OCI-LY3 (cell line): Measurements from ENCODE around the gene VASH1.

Experiments used
- H2AFZ ChIP-seq: fragments of 200-600, 300-600 bp; shearing (Covaris generic); 2 replicates; pipeline ENCODE4 v1.6.0; 2014; ENCODE audit warnings: antibody characterized with exemption, low read depth, low read length
- H3K27ac ChIP-seq: fragments of 200-600, 300-600 bp; sonication (generic); 2 replicates; pipeline ENCODE4 v1.5.1; 2014; ENCODE audit warnings: mild to moderate bottlenecking, low read length, moderate library complexity, mixed read lengths
- H3K27me3 ChIP-seq: fragments of 200-600, 300-600 bp; sonication (generic); 2 replicates; pipeline ENCODE4 v1.6.1; 2014; ENCODE audit warnings: low read depth, low read length, mixed read lengths
- H3K36me3 ChIP-seq: fragments of 200-600, 300-600 bp; sonication (generic); replicated peaks from 2 replicates; pipeline ENCODE3; 2014; ENCODE audit warnings: low read depth, low read length, mixed read lengths
- H3K4me1 ChIP-seq: fragments of 300-600, 200-600 bp; sonication (generic); 2 replicates; pipeline ENCODE4 v1.6.1; 2014; ENCODE audit warnings: low read length, mixed read lengths
- H3K4me2 ChIP-seq: fragments of 200-600, 300-600 bp; sonication (generic); 2 replicates; pipeline ENCODE4 v1.6.1; 2014; ENCODE audit warnings: low read length, mixed read lengths
- H3K4me3 ChIP-seq: fragments of 300-600, 200-600 bp; sonication (generic); 2 replicates; pipeline ENCODE4 v1.5.1; 2014; ENCODE audit warnings: antibody characterized with exemption, mild to moderate bottlenecking, low read length, moderate library complexity
- H3K79me2 ChIP-seq: fragments of 300-600, 200-600 bp; shearing (Covaris generic); 2 replicates; pipeline ENCODE4 v1.6.1; 2014; ENCODE audit warnings: mild to moderate bottlenecking, low read length, mixed read lengths
- H3K9ac ChIP-seq: fragments of 300-600, 200-600 bp; shearing (Covaris generic); 2 replicates; pipeline ENCODE4 v1.6.0; 2014; ENCODE audit warnings: mild to moderate bottlenecking, low read length, moderate library complexity
- H3K9me3 ChIP-seq: fragments of 200-600, 300-600 bp; shearing (Covaris generic); 2 replicates; pipeline ENCODE4 v1.6.1; 2014; ENCODE audit warnings: low read length, mixed read lengths; ENCODE audit not compliant: insufficient read depth
- H4K20me1 ChIP-seq: fragments of 200-600, 300-600 bp; sonication (generic); 2 replicates; pipeline ENCODE4 v1.6.1; 2016; ENCODE audit warnings: low read length, mixed read lengths; ENCODE audit not compliant: insufficient read depth
- EZH2phosphoT487 ChIP-seq: fragments of 200-600 bp; shearing (Covaris generic); IDR thresholded peaks from 2 replicates; pipeline ENCODE4 v1.6.1; 2018; ENCODE audit warnings: antibody characterized with exemption, mixed run types, low read depth
- TF ChIP-seq, protein P1 (sequence below): fragments of 200-600, 300-600 bp; sonication (generic); IDR thresholded peaks from 2 replicates; pipeline ENCODE4 v1.5.1; 2014; ENCODE audit warnings: antibody characterized with exemption, low read length, low read depth

VASH1 gene

DNA sequence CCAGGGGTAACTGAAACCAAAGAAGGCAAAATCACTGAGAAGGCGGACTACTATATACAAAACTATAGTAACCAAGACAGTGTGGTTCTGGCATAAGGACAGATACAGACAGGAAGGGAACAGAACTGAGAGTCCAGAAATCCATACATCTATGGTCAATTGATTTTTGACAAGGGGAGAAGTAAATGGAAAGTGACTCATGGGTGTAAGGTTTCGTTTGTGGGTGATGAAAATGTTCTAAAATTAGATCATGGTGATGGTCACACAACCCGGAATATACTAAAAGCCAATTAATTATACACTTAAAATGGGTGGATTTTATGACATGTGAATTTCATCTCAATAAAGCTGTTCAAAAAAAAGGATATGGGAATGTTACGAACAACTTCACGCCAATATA, 32.7 kb downstream of the VASH1 start:
- peaks cover 13% of the 10 kb centered on the region for H3K36me3 ChIP-seq
- H3K4me2 ChIP-seq = no peak overlapping the region
- no peaks in the 10 kb centered on the region for H3K27me3 ChIP-seq
- H3K4me1 ChIP-seq = no peaks in the 10 kb centered on the region
- no peak overlapping the region for H2AFZ ChIP-seq
- H3K9ac ChIP-seq = no peak overlapping the region
- TF ChIP-seq, protein P1, sequence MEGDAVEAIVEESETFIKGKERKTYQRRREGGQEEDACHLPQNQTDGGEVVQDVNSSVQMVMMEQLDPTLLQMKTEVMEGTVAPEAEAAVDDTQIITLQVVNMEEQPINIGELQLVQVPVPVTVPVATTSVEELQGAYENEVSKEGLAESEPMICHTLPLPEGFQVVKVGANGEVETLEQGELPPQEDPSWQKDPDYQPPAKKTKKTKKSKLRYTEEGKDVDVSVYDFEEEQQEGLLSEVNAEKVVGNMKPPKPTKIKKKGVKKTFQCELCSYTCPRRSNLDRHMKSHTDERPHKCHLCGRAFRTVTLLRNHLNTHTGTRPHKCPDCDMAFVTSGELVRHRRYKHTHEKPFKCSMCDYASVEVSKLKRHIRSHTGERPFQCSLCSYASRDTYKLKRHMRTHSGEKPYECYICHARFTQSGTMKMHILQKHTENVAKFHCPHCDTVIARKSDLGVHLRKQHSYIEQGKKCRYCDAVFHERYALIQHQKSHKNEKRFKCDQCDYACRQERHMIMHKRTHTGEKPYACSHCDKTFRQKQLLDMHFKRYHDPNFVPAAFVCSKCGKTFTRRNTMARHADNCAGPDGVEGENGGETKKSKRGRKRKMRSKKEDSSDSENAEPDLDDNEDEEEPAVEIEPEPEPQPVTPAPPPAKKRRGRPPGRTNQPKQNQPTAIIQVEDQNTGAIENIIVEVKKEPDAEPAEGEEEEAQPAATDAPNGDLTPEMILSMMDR = no peak
- TF ChIP-seq EZH2phosphoT487 = no peak
- no peak overlapping the region for H3K4me3 ChIP-seq
- H3K27ac ChIP-seq = no peak overlapping the region
- H3K79me2 ChIP-seq = no peaks in the 10 kb centered on the region
- no peaks in the 10 kb centered on the region for H4K20me1 ChIP-seq
- H3K9me3 ChIP-seq = no peaks in the 10 kb centered on the region

DNA sequence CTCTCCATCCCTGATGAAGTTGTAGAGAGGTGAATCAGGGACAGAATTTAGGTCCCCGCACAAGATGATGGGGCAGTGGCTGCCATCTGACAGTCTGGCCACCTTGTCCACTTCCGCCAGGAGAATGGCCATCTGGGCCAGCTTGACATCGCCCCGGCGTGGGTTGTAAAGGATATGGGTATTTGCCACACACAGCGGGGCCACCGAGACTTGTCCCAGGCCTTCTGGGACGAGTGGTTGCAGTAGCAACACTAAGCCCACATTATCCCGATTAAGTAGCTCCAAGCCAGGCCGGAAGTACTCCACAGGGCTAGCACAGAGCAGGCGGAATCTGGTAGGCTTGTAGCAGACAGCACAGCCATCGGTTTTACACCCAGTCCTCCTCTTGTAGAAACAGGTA, 45.2 kb downstream of the VASH1 start:
- TF ChIP-seq EZH2phosphoT487 = no peak
- TF ChIP-seq, protein P1 = no peak
- peaks cover 10% of the 10 kb centered on the region for H3K4me1 ChIP-seq
- no peak overlapping the region for H3K4me2 ChIP-seq
- peaks cover 13% of the 10 kb centered on the region for H3K79me2 ChIP-seq
- no peaks in the 10 kb centered on the region for H3K27me3 ChIP-seq
- no peak overlapping the region for H3K4me3 ChIP-seq
- H3K36me3 ChIP-seq = peaks cover 42% of the 10 kb centered on the region
- H3K9me3 ChIP-seq = no peaks in the 10 kb centered on the region
- no peak overlapping the region for H3K9ac ChIP-seq
- no peak overlapping the region for H3K27ac ChIP-seq
- H2AFZ ChIP-seq = no peak overlapping the region
- no peaks in the 10 kb centered on the region; the same call in 1 of the 2 replicates for H4K20me1 ChIP-seq

DNA sequence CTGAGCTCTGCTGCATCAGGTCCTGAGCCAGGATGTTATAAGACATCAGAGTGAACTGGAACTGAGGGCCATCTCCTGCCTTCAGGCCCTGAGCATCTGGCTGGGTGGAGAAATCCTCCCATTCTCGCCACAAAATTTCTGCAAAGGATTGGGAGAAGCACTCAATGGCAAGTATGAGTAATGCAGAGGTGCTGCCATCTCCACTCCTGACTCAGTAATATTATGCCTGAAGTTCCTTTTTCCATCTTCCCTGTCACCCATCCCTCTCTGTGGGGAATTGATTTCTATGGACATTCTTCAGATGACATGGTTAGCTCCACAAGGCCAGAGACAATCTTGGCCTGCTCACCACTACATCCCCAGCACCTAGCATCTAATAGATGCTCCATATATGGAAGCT, 46.7 kb downstream of the VASH1 start:
- H3K27me3 ChIP-seq = no peaks in the 10 kb centered on the region
- peaks cover 34% of the 10 kb centered on the region for H3K36me3 ChIP-seq
- TF ChIP-seq, protein P1 = no peak
- TF ChIP-seq EZH2phosphoT487 = no peak

DNA sequence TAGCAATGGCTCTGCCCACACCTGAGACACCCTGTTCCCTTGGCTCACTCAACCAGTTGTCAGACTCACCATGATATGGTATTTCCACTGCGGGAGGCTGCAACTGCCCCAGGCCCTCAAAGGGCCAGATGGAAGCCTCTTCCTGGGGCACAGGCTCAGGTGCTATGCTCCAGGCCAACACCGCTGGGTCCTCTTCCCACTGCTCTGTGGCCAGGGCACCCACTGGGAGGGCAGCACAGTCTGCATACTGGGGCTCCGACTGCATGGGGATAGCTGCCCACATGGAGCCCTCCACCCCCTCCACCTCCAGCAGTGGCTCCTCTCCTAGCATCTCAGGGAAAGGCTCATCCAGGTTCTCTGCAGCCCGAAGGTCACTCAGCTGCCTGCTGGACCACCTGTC, 47.7 kb downstream of the VASH1 start:
- H3K9ac ChIP-seq = no peak overlapping the region
- H3K4me1 ChIP-seq = peaks cover 17% of the 10 kb centered on the region
- TF ChIP-seq, protein P1 = no peak
- no peak for TF ChIP-seq EZH2phosphoT487
- H2AFZ ChIP-seq = no peak overlapping the region
- peaks cover 27% of the 10 kb centered on the region for H3K36me3 ChIP-seq
- H3K79me2 ChIP-seq = peaks cover 23% of the 10 kb centered on the region
- no peaks in the 10 kb centered on the region for H3K27me3 ChIP-seq
- no peak overlapping the region for H3K4me2 ChIP-seq
- H4K20me1 ChIP-seq = no peaks in the 10 kb centered on the region
- no peaks in the 10 kb centered on the region for H3K9me3 ChIP-seq
- H3K27ac ChIP-seq = no peak overlapping the region
- no peak overlapping the region for H3K4me3 ChIP-seq

More for the DNA sequence above, 46.7 kb downstream of the VASH1 start:
- no peak overlapping the region for H2AFZ ChIP-seq
- H3K79me2 ChIP-seq = peaks cover 23% of the 10 kb centered on the region
- H3K4me3 ChIP-seq = no peak overlapping the region
- no peak overlapping the region for H3K4me2 ChIP-seq
- H3K4me1 ChIP-seq = peaks cover 14% of the 10 kb centered on the region
- no peak overlapping the region for H3K27ac ChIP-seq
- H3K9ac ChIP-seq = no peak overlapping the region
- no peaks in the 10 kb centered on the region for H3K9me3 ChIP-seq
- no peaks in the 10 kb centered on the region; the same call in 1 of the 2 replicates for H4K20me1 ChIP-seq
